Embryonic facial prominence (tissue), 1 donor: ENCODE results near the gene ECI1.
"Not testable (repeated sequence)": the region's sequence is repeated elsewhere in the genome, so short reads cannot be mapped to it uniquely, and the experiment has no call there.

Experiments used
- DNase-seq: peaks from one replicate; pipeline ENCODE4 v3.0.0-alpha.2; 2016; ENCODE audit errors: extremely low spot score

ECI1 gene

GRCh38 chr16:2280461-2280860, 29.1 kb upstream of the ECI1 start:
- no peak for DNase-seq

- DNase-seq: no peak
These were observed 27.8 kb upstream of the ECI1 start for GRCh38 chr16:2278956-2279800.

GRCh38 chr16:2278272-2278608, 26.9 kb upstream of the ECI1 start:
- DNase-seq: no peak

GRCh38 chr16:2277466-2278271, 26.3 kb upstream of the ECI1 start:
- DNase-seq: no peak

- DNase-seq: no peak
These were observed 25.2 kb upstream of the ECI1 start for GRCh38 chr16:2276368-2277195.

GRCh38 chr16:2275476-2276367, 24.3 kb upstream of the ECI1 start:
- no peak for DNase-seq

GRCh38 chr16:2273931-2274330, 22.5 kb upstream of the ECI1 start:
- DNase-seq: no peak

- no peak for DNase-seq
These were observed 22.1 kb upstream of the ECI1 start for GRCh38 chr16:2273484-2273883.

GRCh38 chr16:2271848-2272461, 20.6 kb upstream of the ECI1 start:
- DNase-seq: no peak

- DNase-seq: no peak
These were observed 19.4 kb upstream of the ECI1 start for GRCh38 chr16:2270588-2271470.

- no peak for DNase-seq
These were observed 18.7 kb upstream of the ECI1 start for GRCh38 chr16:2270070-2270462.

- DNase-seq: peak; percentile 79
These were observed 16.7 kb upstream of the ECI1 start, which contains the start of gene RNPS1 for GRCh38 chr16:2267913-2268666. Gene RNPS1 (minus strand): TSS chr16:2268126. CDS start chr16:2264643, 3,483 bp downstream.

GRCh38 chr16:2267505-2267912, 16.1 kb upstream of the ECI1 start:
- not testable (repeated sequence) for DNase-seq

- DNase-seq: not testable (repeated sequence)
These were observed 15.5 kb upstream of the ECI1 start for GRCh38 chr16:2266887-2267286.

- DNase-seq: not testable (repeated sequence)
These were observed 11.6 kb upstream of the ECI1 start for GRCh38 chr16:2263026-2263425.

- no peak for DNase-seq
These were observed 8.9 kb upstream of the ECI1 start for GRCh38 chr16:2260250-2260649.

GRCh38 chr16:2258530-2258929, 7.1 kb upstream of the ECI1 start:
- DNase-seq: not testable (repeated sequence)

GRCh38 chr16:2257726-2258125, 6.3 kb upstream of the ECI1 start:
- no peak for DNase-seq
